C4-2B (cell line): ENCODE data around the gene PTPRD.

Experiments
- H3K27ac ChIP-seq: fragments of 450-650 bp; 2 replicates; pipeline ENCODE4 v1.5.1; 2017
- ZFX ChIP-seq: fragments of 450-650 bp; IDR thresholded peaks from 2 replicates; pipeline ENCODE4 v1.6.1; 2017
- TF ChIP-seq, protein P1 (sequence below): fragments of 450-650 bp; conservative IDR thresholded peaks from 2 replicates; pipeline ENCODE4 v1.5.1; 2017; ENCODE audit warnings: mild to moderate bottlenecking

The PTPRD gene

DNA sequence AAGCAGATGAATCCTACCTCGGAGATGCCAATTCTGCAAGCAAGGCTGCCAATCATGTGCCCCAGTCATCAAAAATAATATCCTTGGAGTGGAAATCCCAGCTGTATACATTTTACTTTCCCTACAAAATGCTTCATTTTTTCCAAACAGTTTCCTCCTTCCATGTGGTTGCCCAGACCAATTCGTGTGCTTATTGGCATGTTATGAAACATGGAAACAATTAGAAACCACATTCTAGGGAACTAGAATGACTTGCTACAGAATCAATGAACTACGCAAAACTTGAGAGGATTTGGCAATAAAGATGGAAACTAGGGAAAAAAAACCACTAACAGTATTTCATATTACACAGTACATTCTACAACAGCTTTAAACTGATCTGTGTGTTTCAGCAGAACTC, 2228.7 kb downstream of the PTPRD start:
- no peak overlapping the region for H3K27ac ChIP-seq
- no peak for TF ChIP-seq ZFX
- TF ChIP-seq, protein P1, sequence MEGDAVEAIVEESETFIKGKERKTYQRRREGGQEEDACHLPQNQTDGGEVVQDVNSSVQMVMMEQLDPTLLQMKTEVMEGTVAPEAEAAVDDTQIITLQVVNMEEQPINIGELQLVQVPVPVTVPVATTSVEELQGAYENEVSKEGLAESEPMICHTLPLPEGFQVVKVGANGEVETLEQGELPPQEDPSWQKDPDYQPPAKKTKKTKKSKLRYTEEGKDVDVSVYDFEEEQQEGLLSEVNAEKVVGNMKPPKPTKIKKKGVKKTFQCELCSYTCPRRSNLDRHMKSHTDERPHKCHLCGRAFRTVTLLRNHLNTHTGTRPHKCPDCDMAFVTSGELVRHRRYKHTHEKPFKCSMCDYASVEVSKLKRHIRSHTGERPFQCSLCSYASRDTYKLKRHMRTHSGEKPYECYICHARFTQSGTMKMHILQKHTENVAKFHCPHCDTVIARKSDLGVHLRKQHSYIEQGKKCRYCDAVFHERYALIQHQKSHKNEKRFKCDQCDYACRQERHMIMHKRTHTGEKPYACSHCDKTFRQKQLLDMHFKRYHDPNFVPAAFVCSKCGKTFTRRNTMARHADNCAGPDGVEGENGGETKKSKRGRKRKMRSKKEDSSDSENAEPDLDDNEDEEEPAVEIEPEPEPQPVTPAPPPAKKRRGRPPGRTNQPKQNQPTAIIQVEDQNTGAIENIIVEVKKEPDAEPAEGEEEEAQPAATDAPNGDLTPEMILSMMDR, result no peak

DNA sequence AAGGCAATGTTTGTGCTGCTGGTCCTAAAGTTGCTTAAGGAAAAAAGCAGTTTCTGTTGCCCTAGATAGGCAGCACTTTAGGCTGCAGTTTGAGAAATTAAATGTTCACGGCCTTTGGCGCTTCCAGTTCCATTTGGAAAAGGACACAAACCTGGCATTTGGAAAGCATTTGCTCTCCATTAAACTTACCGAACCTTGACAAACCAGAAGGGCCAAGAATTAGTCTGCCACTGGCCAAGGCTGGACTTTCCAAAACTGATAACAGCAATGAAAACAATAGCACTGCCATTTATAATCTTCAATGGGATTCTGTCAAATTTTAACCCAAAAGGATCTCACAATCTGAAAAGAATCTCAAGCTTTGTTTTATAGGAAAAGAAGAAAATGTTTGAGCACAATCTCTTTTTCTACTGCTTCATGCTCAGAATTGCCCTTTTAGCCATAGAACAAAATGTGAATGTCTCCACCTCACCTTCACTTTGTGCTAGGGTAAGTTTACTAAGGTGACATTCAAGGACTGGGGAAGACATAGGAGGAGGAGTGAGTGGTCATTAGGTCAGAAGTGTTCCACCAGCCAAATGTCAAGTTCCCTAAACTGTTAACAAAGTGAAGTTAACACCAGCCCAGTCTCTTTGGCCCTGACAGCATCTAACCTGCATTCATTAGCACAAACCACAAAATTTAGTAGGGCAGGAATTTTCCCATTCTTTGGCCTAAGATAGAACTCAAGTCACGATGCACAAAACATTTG, 2229.8 kb downstream of the PTPRD start:
- no peak overlapping the region for H3K27ac ChIP-seq
- TF ChIP-seq, protein P1, result no peak
- no peak for TF ChIP-seq ZFX

DNA sequence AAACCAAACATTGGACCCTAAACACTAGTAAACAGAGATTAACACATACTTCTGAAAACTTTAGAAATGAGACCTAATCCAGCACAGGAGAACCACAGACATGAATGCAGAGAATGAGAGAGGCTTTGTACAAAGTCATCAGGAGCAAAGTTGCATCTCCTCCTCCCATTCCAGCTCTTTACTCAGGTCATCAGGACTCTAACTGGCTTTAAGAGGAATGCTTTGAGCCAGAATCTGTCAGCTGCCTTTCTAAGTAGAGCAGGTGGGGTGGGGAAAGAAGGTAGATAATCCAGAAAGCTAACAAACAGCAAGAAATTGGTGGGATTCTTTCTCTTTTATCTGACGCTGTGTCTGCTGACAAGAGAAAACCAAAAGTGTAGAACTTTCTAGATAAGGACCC, 2230.5 kb downstream of the PTPRD start:
- no peak for TF ChIP-seq ZFX
- TF ChIP-seq, protein P1, result no peak
- no peak overlapping the region for H3K27ac ChIP-seq

DNA sequence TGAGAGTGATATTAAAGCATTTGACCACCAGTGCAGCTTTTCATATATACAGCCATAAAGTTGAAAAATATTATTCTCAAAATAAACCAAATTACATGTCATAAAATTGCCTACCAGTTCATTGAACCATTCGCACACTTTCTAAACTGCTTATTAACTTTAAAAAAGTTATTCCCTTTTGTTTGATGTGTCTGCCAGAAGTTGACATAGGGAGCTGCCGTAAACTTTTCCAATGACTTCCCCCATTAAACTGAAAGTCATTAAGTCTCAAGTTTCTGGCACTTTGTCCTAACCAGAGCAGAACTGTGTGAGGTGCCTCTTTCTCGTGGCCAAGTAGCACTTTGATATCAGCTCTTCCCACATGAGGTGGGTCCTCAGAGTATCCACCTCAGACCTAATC, 2231.2 kb downstream of the PTPRD start:
- TF ChIP-seq, protein P1, result no peak
- no peak for TF ChIP-seq ZFX
- H3K27ac ChIP-seq, result no peak overlapping the region

DNA sequence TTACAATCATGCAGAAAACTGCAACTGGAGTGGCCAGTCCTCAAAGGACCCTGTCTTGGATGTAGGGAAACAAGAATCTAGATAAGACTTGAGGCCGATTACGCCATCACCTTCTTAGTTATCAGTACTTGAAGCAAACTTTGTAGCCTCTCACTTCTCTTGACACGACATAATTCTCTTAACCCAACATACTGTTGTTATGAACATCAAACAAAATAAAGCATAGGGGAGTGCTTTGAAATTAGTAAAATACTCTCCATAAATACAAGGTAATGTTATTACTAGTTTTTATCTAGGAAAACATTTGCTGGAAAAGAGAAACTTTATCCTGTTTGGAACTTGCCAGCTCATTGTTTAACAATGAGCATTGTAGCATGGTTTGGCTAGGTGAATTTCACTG, 2238.3 kb downstream of the PTPRD start:
- H3K27ac ChIP-seq, result no peak overlapping the region
- TF ChIP-seq, protein P1, result no peak
- no peak for TF ChIP-seq ZFX

DNA sequence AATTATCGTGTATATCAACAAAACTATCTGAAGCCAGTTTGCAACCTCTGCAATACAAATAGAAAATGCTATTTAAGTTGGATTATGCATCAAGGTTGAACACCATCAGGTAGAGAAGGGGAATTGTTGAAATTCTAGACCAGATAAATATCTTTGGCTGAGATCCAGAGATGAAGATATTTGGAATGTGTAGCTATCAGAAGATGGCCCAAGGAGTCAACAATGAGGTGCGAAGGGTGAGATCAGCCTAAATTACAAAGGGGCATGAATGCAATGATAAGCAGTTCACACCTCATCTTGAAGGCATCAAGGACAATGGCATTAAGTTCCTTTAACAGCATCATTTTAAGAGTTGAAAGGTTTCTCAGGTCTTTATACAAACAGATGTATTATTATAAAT, 2241.1 kb downstream of the PTPRD start:
- no peak overlapping the region for H3K27ac ChIP-seq
- TF ChIP-seq, protein P1, result no peak
- TF ChIP-seq ZFX, result no peak

DNA sequence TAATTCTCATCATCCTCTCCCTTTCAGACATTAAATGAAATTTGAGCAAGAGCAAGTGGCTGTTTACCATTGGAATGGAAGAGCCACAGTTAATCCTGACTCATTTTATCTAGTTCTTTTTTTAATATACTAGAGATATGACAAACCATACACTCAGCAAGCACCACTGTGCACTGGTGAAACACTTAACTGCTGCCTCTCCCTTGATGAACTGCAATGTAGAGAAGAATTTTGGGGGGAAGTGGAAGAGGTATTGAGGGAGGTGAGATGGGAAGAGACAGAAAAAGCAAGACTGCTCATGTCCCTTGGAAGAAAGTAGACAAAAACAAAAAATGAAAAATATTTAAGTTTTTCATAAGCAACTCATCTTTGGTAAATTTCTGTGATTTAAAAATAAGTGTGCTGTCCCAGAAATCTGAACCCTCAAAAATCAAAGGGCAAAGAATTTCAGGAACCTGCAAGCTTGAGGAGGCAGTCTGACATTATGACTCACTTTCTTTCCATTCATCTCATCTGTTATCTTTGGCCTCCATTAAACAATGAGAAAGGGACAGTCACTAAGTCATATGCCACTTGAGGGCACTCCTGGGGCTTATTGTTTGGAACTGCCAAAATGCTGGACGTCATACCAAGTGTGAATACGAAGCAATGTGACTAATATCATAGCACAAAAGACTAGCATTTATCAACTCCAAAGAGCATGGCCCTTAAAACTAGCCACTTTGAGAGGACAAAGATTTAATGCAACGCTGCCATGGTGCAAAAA, 2246.5 kb downstream of the PTPRD start:
- TF ChIP-seq ZFX, result no peak
- TF ChIP-seq, protein P1, result peak; percentile 23
- no peak overlapping the region for H3K27ac ChIP-seq
